ENCODE data around the gene FAM13C. TPM values are rescaled to one million over a fixed set of nuclear protein-coding genes. Genes with fewer than 3 reads are reported as not detected.
"Not testable (repeated sequence)": the region's sequence is repeated elsewhere in the genome, so short reads cannot be mapped to it uniquely, and the experiment has no call there.

FAM13C gene
- polyA plus RNA-seq, 1 of the 3 experiments (the other 2 are of a cell fraction): 7.6 TPM

DNA sequence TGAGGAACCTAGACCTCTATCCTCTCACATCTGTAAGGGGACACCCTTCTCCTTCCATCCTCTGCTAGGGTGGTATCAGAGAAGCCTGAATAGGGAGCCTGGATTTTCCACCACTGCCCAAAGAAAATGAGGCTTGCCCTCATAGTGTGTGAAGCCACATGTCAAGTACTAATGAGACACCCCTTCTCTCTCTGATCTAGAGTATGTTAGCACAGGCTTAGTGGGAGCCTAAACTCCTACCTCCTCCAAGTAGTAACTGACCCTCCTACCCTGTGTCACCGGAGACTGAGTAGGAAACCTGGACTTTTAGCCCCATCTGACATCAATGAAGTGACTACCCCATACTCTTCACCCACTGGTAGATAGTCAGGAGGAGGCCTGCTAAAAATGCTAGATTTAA, 120.3 kb downstream of the FAM13C start:
- Histone ChIP-seq H4K20me1 (ENCODE audit: insufficient read depth) (no peaks in the 10 kb centered on the region), H3K9me3 (no peaks in the 10 kb centered on the region), H3K4me3 (ENCODE audit: low read depth in 2 of 2, low read length in 1 of 2) (no peak overlapping the region), H3K36me3 (replicated peaks in 1 of 2; ENCODE audit: control insufficient read depth in 1 of 2, insufficient read depth in 2 of 2, low read length in 1 of 2) (peaks cover 20 to 64% of the 10 kb centered on the region in 2 experiments), H3K79me2 (ENCODE audit: insufficient read depth) (no peaks in the 10 kb centered on the region), H3K27ac (ENCODE audit: low read depth in 2 of 2, low read length in 1 of 2) (no peak overlapping the region; a peak in 1 of 4 replicates), H3K9ac (no peak overlapping the region), H3K4me1 (ENCODE audit: control insufficient read depth in 1 of 2, insufficient read depth in 2 of 2, low read depth in 1 of 2, low read length in 1 of 2) (no peaks in the 10 kb centered on the region; a peak in 1 of 4 replicates), H2AFZ (ENCODE audit: low read depth) (no peak overlapping the region), H3K9me2 (no peaks in the 10 kb centered on the region), H3F3A (replicated peaks; ENCODE audit: insufficient read depth) (no peaks in the 10 kb centered on the region), H3K27me3 (ENCODE audit: insufficient read depth) (no peaks in the 10 kb centered on the region), H3K4me2 (no peak overlapping the region)
- DNase-seq: no peak
- no peak for TF ChIP-seq TCF12 (IDR thresholded peaks at IDR 0.05)
- no peak for TF ChIP-seq RXRA (IDR thresholded peaks at IDR 0.05; ENCODE audit: borderline replicate concordance, low read depth)
- TF ChIP-seq JUND (IDR thresholded peaks at IDR 0.05): no peak
- TF ChIP-seq FOSL2 (IDR thresholded peaks at IDR 0.05; ENCODE audit: borderline replicate concordance, low read depth): no peak
- TF ChIP-seq, protein P1, sequence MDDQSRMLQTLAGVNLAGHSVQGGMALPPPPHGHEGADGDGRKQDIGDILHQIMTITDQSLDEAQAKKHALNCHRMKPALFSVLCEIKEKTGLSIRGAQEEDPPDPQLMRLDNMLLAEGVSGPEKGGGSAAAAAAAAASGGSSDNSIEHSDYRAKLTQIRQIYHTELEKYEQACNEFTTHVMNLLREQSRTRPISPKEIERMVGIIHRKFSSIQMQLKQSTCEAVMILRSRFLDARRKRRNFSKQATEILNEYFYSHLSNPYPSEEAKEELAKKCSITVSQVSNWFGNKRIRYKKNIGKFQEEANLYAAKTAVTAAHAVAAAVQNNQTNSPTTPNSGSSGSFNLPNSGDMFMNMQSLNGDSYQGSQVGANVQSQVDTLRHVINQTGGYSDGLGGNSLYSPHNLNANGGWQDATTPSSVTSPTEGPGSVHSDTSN (IDR thresholded peaks at IDR 0.05): no peak
- TF ChIP-seq EZH2phosphoT487 (IDR thresholded peaks at IDR 0.05; ENCODE audit: borderline replicate concordance, low read depth): no peak
- TF ChIP-seq YY1 (IDR thresholded peaks at IDR 0.05; ENCODE audit: low read depth): no peak
- TF ChIP-seq NRF1 (IDR thresholded peaks at IDR 0.05; ENCODE audit: low read depth, low read length): no peak
- 91% methylated on average over 1 of the region's 1 CpG for WGBS (ENCODE audit: low lambda C conversion rate)
- CTCF ChIA-PET: interaction anchor here (4.5 kb wide), 1 partner anchor 380 kb away, joined by 15 read pairs; no protein-coding TSS in a partner anchor
- POLR2A ChIA-PET: no interaction called here

DNA sequence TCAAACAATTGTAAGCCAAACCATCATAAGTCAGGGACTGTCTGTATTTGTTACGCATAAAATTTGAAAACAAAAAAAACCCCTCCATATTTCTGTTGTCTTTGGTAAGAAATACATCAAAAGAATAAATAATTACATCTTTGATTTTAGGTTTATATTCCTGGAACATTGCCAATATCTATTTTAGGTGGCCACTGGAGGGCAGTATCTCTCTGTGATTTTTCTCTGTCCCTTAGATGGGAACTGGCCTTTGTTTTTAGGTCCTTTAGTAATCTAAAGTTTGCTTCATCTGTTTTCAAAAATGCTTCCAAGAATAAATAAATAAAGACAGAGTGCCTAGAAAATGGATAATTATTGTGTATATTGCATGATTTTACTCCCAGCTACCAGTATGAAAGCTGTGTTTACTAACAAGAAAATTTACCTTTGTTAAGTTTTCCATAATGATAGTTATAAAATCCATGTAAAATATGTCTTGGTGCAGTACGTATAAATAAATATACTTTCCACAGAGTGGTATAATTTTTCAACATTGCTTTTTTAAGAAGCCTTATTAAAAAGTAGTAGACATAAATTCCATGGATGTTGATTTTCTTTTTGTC, 121.7 kb downstream of the FAM13C start:
- no peaks in the 10 kb centered on the region for H3K9me3 ChIP-seq
- no peaks in the 10 kb centered on the region for H3K79me2 ChIP-seq (ENCODE audit: insufficient read depth)
- no peak overlapping the region for H2AFZ ChIP-seq (ENCODE audit: low read depth)
- no peak overlapping the region for H3K4me2 ChIP-seq
- peaks cover 12 to 56% of the 10 kb centered on the region in 2 experiments for H3K36me3 ChIP-seq (replicated peaks in 1 of 2; ENCODE audit: control insufficient read depth in 1 of 2, insufficient read depth in 2 of 2, low read length in 1 of 2)
- no peaks in the 10 kb centered on the region for H4K20me1 ChIP-seq (ENCODE audit: insufficient read depth)
- TF ChIP-seq MXI1 (IDR thresholded peaks at IDR 0.05; ENCODE audit: low read depth, low read length) (no peak), SMC3 (IDR thresholded peaks at IDR 0.05; ENCODE audit: low read depth, low read length) (peak; percentile 66), POLR2AphosphoS5 (IDR thresholded peaks at IDR 0.05; ENCODE audit: low read depth, low read length) (peak; percentile 34; the same call in 1 of the 2 replicates), SIN3A (IDR thresholded peaks at IDR 0.05; ENCODE audit: borderline replicate concordance, low read depth, low read length) (no peak), RAD21 (IDR thresholded peaks at IDR 0.05; ENCODE audit: low read length) (peak; percentile 83), RXRA (IDR thresholded peaks at IDR 0.05; ENCODE audit: borderline replicate concordance, low read depth) (0 out of 2 replicates have a peak, but pooled peaks have one; percentile 33), TAF1 (IDR thresholded peaks at IDR 0.05; ENCODE audit: borderline replicate concordance, low read depth, low read length) (no peak), GATA2 (CRISPR knock-in tag; IDR thresholded peaks at IDR 0.05) (no peak), YY1 (IDR thresholded peaks at IDR 0.05; ENCODE audit: low read depth) (no peak), NFIC (IDR thresholded peaks at IDR 0.05; ENCODE audit: borderline replicate concordance) (peak; percentile 96), FOSL2 (IDR thresholded peaks at IDR 0.05; ENCODE audit: borderline replicate concordance, low read depth) (no peak)
- TF ChIP-seq, protein P2, sequence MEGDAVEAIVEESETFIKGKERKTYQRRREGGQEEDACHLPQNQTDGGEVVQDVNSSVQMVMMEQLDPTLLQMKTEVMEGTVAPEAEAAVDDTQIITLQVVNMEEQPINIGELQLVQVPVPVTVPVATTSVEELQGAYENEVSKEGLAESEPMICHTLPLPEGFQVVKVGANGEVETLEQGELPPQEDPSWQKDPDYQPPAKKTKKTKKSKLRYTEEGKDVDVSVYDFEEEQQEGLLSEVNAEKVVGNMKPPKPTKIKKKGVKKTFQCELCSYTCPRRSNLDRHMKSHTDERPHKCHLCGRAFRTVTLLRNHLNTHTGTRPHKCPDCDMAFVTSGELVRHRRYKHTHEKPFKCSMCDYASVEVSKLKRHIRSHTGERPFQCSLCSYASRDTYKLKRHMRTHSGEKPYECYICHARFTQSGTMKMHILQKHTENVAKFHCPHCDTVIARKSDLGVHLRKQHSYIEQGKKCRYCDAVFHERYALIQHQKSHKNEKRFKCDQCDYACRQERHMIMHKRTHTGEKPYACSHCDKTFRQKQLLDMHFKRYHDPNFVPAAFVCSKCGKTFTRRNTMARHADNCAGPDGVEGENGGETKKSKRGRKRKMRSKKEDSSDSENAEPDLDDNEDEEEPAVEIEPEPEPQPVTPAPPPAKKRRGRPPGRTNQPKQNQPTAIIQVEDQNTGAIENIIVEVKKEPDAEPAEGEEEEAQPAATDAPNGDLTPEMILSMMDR (IDR thresholded peaks at IDR 0.05): peak; percentile 77
- H3F3A ChIP-seq (replicated peaks; ENCODE audit: insufficient read depth): no peaks in the 10 kb centered on the region
- H3K9ac ChIP-seq: no peak overlapping the region
- H3K27ac ChIP-seq (ENCODE audit: low read depth in 2 of 2, low read length in 1 of 2): no peak overlapping the region; a peak in 1 of 4 replicates
- ChIA-PET POLR2A (no interaction called here), CTCF (interaction anchor here (0.7 to 3.5 kb wide), 20 partner anchors 10 to 1071 kb away, joined by 3 to 22 read pairs (median 4); no protein-coding TSS in a partner anchor)
- no peaks in the 10 kb centered on the region for H3K27me3 ChIP-seq (ENCODE audit: insufficient read depth)
- H3K4me1 ChIP-seq (ENCODE audit: control insufficient read depth in 1 of 2, insufficient read depth in 2 of 2, low read depth in 1 of 2, low read length in 1 of 2): no peaks in the 10 kb centered on the region; a peak in 1 of 4 replicates
- H3K4me3 ChIP-seq (ENCODE audit: low read depth in 2 of 2, low read length in 1 of 2): no peak overlapping the region
- H3K9me2 ChIP-seq: no peaks in the 10 kb centered on the region
- WGBS (ENCODE audit: low lambda C conversion rate): 35% methylated on average over 2 of the region's 2 CpGs
- peak; percentile 23 for DNase-seq

DNA sequence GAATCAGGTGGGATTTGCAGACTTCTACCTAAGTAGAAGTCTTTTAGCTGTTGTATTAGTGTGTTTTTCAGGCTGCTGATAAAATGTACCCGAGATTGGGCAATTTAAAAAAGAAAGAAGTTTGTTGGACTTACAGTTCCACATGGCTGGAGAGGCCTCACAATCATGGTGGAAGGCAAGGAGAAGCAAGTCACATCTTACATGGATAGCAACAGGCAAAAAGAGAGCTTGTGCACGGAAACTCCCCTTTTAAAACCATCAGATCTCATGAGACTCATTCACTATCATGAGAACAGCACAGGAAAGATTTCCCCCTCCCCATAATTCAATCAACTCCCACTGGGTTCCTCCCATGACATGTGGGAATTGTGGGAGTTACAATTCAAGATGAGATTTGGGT, 123.2 kb downstream of the FAM13C start:
- H2AFZ ChIP-seq (ENCODE audit: low read depth); H3K4me3 ChIP-seq (ENCODE audit: low read depth in 2 of 2, low read length in 1 of 2); H3K9me3 ChIP-seq; POLR2A ChIA-PET; H3K4me1 ChIP-seq (ENCODE audit: control insufficient read depth in 1 of 2, insufficient read depth in 2 of 2, low read depth in 1 of 2, low read length in 1 of 2); H3K27ac ChIP-seq (ENCODE audit: low read depth in 2 of 2, low read length in 1 of 2); H3K9me2 ChIP-seq; DNase-seq; H4K20me1 ChIP-seq (ENCODE audit: insufficient read depth); H3F3A ChIP-seq (replicated peaks; ENCODE audit: insufficient read depth); H3K79me2 ChIP-seq (ENCODE audit: insufficient read depth); H3K9ac ChIP-seq; H3K4me2 ChIP-seq; H3K27me3 ChIP-seq (ENCODE audit: insufficient read depth): not testable (repeated sequence)
- H3K36me3 ChIP-seq (replicated peaks in 1 of 2; ENCODE audit: control insufficient read depth in 1 of 2, insufficient read depth in 2 of 2, low read length in 1 of 2): peaks cover 7 to 57% of the 10 kb centered on the region in 2 experiments
- CTCF ChIA-PET: interaction anchor here (0.5 to 3.5 kb wide), 6 partner anchors 9 to 387 kb away, joined by 3 to 22 read pairs (median 14); no protein-coding TSS in a partner anchor
- 79% methylated on average over 2 of the region's 2 CpGs for WGBS (ENCODE audit: low lambda C conversion rate)
